ENCODE results near the gene MASTL.

Gene MASTL

DNA sequence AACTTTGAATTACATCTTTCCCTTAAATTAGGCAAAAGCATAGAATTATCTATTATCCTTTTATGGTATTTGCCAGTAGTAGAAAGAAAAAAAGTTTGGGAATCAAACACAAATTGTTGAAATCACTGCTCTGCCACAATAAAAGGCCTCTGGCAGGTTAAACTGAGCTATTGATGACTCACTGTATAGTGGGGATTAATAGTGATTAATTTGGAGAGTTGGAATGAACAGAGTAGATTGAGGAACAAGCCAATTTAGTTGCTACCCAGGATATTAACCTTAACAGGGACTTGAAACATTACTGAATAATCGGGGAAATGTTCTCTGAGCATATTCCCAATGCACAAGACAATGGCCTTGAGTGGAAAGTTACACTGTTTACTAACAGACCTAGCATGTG, 33.1 kb downstream of the MASTL start:
- no peaks in the 10 kb centered on the region for H3K4me1 Mint-ChIP-seq
- peaks cover 9% of the 10 kb centered on the region for H3K36me3 Mint-ChIP-seq
- no peak overlapping the region for H3K27ac Mint-ChIP-seq
- H3K4me3 Mint-ChIP-seq: no peak overlapping the region
- ATAC-seq (ENCODE audit: low read depth): no peak
- no peak for DNase-seq (ENCODE audit: low spot score in 2 of 2)
- H3K27me3 Mint-ChIP-seq: no peaks in the 10 kb centered on the region
- H3K9me3 Mint-ChIP-seq: no peaks in the 10 kb centered on the region

GRCh38 chr10:27188897-27189296, 33.7 kb downstream of the MASTL start:
- ATAC-seq (ENCODE audit: low read depth): no peak

DNA sequence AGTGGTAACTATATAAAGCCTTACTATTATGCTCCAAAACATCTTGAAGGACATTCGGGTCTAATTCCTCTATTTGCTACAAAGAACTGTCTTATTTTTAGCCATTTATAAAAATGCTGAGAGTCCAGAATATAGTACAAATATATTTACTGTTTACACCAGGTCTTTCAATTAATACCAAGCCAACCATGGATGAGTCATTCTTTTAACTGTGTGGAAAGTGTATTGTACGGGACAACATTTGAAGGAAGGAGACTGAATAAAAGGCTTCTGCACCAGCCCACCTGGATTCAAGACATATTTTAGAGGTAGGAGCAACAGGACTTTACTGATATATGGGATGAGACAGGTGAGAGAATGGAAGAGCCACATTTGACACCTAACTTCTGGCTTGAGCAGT, 35.4 kb downstream of the MASTL start:
- peaks cover 1% of the 10 kb centered on the region for H3K36me3 Mint-ChIP-seq
- no peak for DNase-seq (ENCODE audit: low spot score in 2 of 2)

More at GRCh38 chr10:27188897-27189296, 33.7 kb downstream of the MASTL start:
- Mint-ChIP-seq H3K27ac (no peak overlapping the region), H3K9me3 (no peaks in the 10 kb centered on the region), H3K36me3 (peaks cover 9% of the 10 kb centered on the region), H3K4me3 (no peak overlapping the region), H3K4me1 (no peaks in the 10 kb centered on the region), H3K27me3 (no peaks in the 10 kb centered on the region)
- no peak for DNase-seq (ENCODE audit: low spot score in 2 of 2)

GRCh38 chr10:27192284-27192683, 37.1 kb downstream of the MASTL start:
- H3K9me3 Mint-ChIP-seq: no peaks in the 10 kb centered on the region
- peaks cover 4% of the 10 kb centered on the region for H3K36me3 Mint-ChIP-seq
- no peak overlapping the region for H3K27ac Mint-ChIP-seq
- no peaks in the 10 kb centered on the region for H3K4me1 Mint-ChIP-seq
- ATAC-seq (ENCODE audit: low read depth) (no peak), DNase-seq (ENCODE audit: low spot score in 2 of 2) (no peak)
- no peak overlapping the region for H3K4me3 Mint-ChIP-seq
- H3K27me3 Mint-ChIP-seq: no peaks in the 10 kb centered on the region

More for the DNA sequence above, 35.4 kb downstream of the MASTL start:
- Mint-ChIP-seq H3K4me3 (no peak overlapping the region), H3K9me3 (no peaks in the 10 kb centered on the region), H3K27me3 (no peaks in the 10 kb centered on the region), H3K4me1 (no peaks in the 10 kb centered on the region), H3K27ac (no peak overlapping the region)
- no peak for ATAC-seq (ENCODE audit: low read depth)

- Mint-ChIP-seq H3K36me3 (peaks cover 14% of the 10 kb centered on the region), H3K27me3 (no peaks in the 10 kb centered on the region)
Observed at GRCh38 chr10:27197980-27198620, 42.9 kb downstream of the MASTL start.

GRCh38 chr10:27203806-27204205, 48.7 kb downstream of the MASTL start:
- DNase-seq (ENCODE audit: low spot score in 2 of 2): no peak
- ATAC-seq (ENCODE audit: low read depth): no peak
- no peaks in the 10 kb centered on the region for H3K9me3 Mint-ChIP-seq
- H3K27ac Mint-ChIP-seq: no peak overlapping the region
- no peaks in the 10 kb centered on the region for H3K27me3 Mint-ChIP-seq
- no peak overlapping the region for H3K4me3 Mint-ChIP-seq
- H3K4me1 Mint-ChIP-seq: no peaks in the 10 kb centered on the region
- H3K36me3 Mint-ChIP-seq: peaks cover 13% of the 10 kb centered on the region

More at GRCh38 chr10:27197980-27198620, 42.9 kb downstream of the MASTL start:
- DNase-seq (ENCODE audit: low spot score in 2 of 2): no peak
- Mint-ChIP-seq H3K4me3 (no peak overlapping the region), H3K9me3 (no peaks in the 10 kb centered on the region), H3K4me1 (no peaks in the 10 kb centered on the region), H3K27ac (no peak overlapping the region)
- ATAC-seq (ENCODE audit: low read depth): no peak

DNA sequence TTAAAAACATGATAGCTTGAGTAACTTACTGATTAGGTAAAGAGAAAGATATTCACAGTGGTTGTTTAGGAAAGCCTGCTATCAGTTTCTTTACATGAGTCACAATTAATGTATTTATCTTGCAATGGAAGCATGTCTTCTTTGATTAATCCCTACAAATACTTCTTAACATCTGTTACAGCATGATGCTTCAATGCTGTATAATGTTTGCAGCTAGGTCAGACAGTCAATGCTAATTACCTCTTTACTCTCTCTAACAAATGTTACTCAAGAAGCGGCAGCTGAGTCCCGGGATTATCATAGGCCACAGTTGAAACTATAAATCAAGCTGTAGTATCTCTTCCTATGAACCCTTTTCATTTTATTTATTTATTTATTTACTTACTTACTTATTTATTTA, 52.2 kb downstream of the MASTL start:
- no peak overlapping the region for H3K4me3 Mint-ChIP-seq
- DNase-seq (ENCODE audit: low spot score in 2 of 2) (no peak), ATAC-seq (ENCODE audit: low read depth) (no peak)
- H3K27ac Mint-ChIP-seq: no peak overlapping the region
- H3K36me3 Mint-ChIP-seq: peaks cover 16% of the 10 kb centered on the region
- H3K27me3 Mint-ChIP-seq: no peaks in the 10 kb centered on the region
- H3K4me1 Mint-ChIP-seq: no peaks in the 10 kb centered on the region
- no peaks in the 10 kb centered on the region for H3K9me3 Mint-ChIP-seq

GRCh38 chr10:27223964-27224363, 68.8 kb downstream of the MASTL start:
- no peaks in the 10 kb centered on the region for H3K9me3 Mint-ChIP-seq
- ATAC-seq (ENCODE audit: low read depth) (peak; percentile 60), DNase-seq (ENCODE audit: low spot score in 2 of 2) (peak; percentile 30 to 33)
- H3K27me3 Mint-ChIP-seq: no peaks in the 10 kb centered on the region
- H3K4me3 Mint-ChIP-seq: no peak overlapping the region
- peaks cover 12% of the 10 kb centered on the region for H3K36me3 Mint-ChIP-seq
- peaks cover 6% of the 10 kb centered on the region for H3K4me1 Mint-ChIP-seq
- H3K27ac Mint-ChIP-seq: no peak overlapping the region

GRCh38 chr10:27225011-27225590, 69.9 kb downstream of the MASTL start:
- DNase-seq (ENCODE audit: low spot score in 2 of 2): no peak
- Mint-ChIP-seq H3K4me1 (peaks cover 6% of the 10 kb centered on the region), H3K9me3 (no peaks in the 10 kb centered on the region), H3K36me3 (peaks cover 6% of the 10 kb centered on the region), H3K27ac (no peak overlapping the region), H3K4me3 (no peak overlapping the region), H3K27me3 (no peaks in the 10 kb centered on the region)
- no peak for ATAC-seq (ENCODE audit: low read depth)

DNA sequence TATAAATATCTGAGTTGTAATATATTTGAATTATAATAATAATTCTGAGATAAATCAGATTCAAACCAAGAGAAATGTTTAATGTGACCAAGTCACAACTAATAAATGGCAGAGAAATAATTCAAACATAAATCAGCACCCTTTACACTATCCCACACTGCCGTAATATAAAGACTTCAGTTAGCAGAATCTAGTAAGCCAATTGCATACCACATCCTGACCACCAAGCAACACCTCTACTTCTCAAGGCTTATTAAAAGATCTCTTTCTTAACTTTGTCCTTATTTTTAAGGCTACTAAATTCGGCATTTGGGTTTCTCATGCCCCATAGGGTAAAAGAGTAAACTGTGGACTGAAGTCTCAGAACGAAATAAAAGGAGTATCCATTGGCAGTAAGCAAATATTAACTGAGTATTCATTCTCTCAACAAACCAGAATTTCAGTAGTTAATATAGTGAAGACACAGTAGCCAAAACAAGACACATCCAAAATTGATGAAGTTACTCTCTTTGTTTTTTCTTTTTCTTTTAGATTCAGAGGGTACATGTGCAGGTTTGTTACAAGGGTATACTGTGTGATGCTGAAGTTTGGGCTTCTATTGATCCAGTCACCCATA, 70.6 kb downstream of the MASTL start:
- Mint-ChIP-seq H3K36me3 (peaks cover 6% of the 10 kb centered on the region), H3K4me3 (no peak overlapping the region), H3K4me1 (peaks cover 6% of the 10 kb centered on the region), H3K27ac (peak overlapping the region; percentile 41), H3K9me3 (no peaks in the 10 kb centered on the region), H3K27me3 (no peaks in the 10 kb centered on the region)
- no peak for ATAC-seq (ENCODE audit: low read depth)
- DNase-seq (ENCODE audit: low spot score in 2 of 2): no peak

GRCh38 chr10:27230022-27230421, 74.9 kb downstream of the MASTL start:
- H3K27me3 Mint-ChIP-seq: no peaks in the 10 kb centered on the region
- DNase-seq (ENCODE audit: low spot score in 2 of 2) (no peak), ATAC-seq (ENCODE audit: low read depth) (no peak)
- H3K36me3 Mint-ChIP-seq: peaks cover 5% of the 10 kb centered on the region
- no peak overlapping the region for H3K27ac Mint-ChIP-seq
- no peak overlapping the region for H3K4me3 Mint-ChIP-seq
- no peaks in the 10 kb centered on the region for H3K9me3 Mint-ChIP-seq
- peaks cover 6% of the 10 kb centered on the region for H3K4me1 Mint-ChIP-seq

DNA sequence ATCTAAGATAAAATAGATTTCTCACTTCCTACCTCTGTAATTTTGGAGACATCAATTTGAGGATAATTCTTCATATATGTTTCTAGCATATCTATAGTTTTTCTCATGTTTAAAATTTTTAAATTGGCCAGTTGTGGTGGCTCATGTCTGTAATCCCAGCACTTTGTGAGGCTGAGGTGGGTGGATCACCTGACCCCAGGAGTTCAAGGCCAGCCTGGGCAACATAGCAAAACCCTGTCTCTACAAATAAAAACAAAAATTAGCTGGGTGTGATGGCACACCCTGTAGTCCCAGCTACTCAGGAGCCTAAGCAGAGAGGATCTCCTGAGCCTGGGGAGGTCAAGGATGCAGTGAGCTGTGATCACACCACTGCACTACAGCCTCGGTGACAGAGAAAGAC, 80.6 kb downstream of the MASTL start:
- H3K27me3 Mint-ChIP-seq: no peaks in the 10 kb centered on the region
- H3K36me3 Mint-ChIP-seq: no peaks in the 10 kb centered on the region
- peaks cover 6% of the 10 kb centered on the region for H3K4me1 Mint-ChIP-seq
- no peaks in the 10 kb centered on the region for H3K9me3 Mint-ChIP-seq
- DNase-seq (ENCODE audit: low spot score in 2 of 2) (no peak), ATAC-seq (ENCODE audit: low read depth) (no peak)
- no peak overlapping the region for H3K27ac Mint-ChIP-seq
- H3K4me3 Mint-ChIP-seq: no peak overlapping the region
